Kidney epithelial cell (primary cell): ENCODE data around the gene ZNF148. TPM values are rescaled to one million over a fixed set of nuclear protein-coding genes. Genes with fewer than 3 reads are reported as not detected.

ENCODE experiments used
- DNase-seq: peaks from one replicate; pipeline ENCODE4 v3.0.0-alpha.2; 2010; ENCODE audit warnings: low read depth
- H3K27me3 ChIP-seq: 2 replicates; pipeline ENCODE4 v1.6.0; 2011; ENCODE audit warnings: low read length; ENCODE audit not compliant: control insufficient read depth, insufficient read depth
- H3K36me3 ChIP-seq: 2 replicates; pipeline ENCODE4 v1.5.1; 2011; ENCODE audit warnings: low read length; ENCODE audit not compliant: control insufficient read depth, insufficient read depth
- H3K4me3 ChIP-seq: 2 replicates; pipeline ENCODE4 v1.5.1; 2011; ENCODE audit warnings: low read depth, mild to moderate bottlenecking, control low read depth, low read length
- total RNA-seq: library from RNA; depleted of rRNA; stranded (reverse); fragments of >200 nt; gene quantifications from 2 replicates; pipeline ENCODE4 v1.2.3, GENCODE V29; 2015
- TF ChIP-seq, protein P1 (sequence below): IDR thresholded peaks from 2 replicates; pipeline ENCODE4 v1.5.1; 2011; ENCODE audit warnings: mild to moderate bottlenecking, moderate library complexity, low read length, control low read depth, inconsistent platforms; ENCODE audit not compliant: insufficient read depth, poor library complexity, severe bottlenecking

Gene ZNF148
- total RNA-seq, 1 donor from 2014 or later: 22.8 TPM

DNA sequence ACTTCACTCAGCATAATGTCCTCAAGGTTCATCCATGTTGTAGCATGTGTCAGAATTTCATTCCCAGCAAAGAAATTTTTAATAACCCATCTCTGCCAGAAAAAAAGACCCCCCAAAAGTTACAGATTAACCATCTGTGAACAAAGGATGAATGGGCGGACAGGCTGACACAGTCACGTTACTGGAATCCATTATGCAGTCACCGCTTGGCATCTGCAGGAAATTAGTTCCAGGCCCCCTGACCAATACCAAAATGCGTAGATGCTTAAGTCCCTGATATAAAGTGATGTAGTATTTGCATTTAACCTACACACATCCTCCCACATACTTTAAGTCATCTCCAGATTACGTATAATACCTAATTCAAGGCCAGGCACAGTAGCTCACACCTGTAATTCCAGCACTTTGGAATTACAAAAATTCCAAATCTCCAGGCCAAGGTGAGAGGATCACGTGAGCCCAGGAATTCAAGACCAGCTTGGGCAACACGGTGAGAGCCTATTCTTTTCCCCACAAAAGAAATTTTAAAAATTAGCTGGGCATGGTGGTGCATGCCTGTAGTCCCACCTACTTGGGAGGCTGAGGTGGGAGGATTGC lies 161.1 kb downstream of the ZNF148 start:
- peak; percentile 41 for DNase-seq
- H3K36me3 ChIP-seq: no peaks in the 10 kb centered on the region
- no peaks in the 10 kb centered on the region for H3K27me3 ChIP-seq
- H3K4me3 ChIP-seq: no peak overlapping the region
- TF ChIP-seq, protein P1, sequence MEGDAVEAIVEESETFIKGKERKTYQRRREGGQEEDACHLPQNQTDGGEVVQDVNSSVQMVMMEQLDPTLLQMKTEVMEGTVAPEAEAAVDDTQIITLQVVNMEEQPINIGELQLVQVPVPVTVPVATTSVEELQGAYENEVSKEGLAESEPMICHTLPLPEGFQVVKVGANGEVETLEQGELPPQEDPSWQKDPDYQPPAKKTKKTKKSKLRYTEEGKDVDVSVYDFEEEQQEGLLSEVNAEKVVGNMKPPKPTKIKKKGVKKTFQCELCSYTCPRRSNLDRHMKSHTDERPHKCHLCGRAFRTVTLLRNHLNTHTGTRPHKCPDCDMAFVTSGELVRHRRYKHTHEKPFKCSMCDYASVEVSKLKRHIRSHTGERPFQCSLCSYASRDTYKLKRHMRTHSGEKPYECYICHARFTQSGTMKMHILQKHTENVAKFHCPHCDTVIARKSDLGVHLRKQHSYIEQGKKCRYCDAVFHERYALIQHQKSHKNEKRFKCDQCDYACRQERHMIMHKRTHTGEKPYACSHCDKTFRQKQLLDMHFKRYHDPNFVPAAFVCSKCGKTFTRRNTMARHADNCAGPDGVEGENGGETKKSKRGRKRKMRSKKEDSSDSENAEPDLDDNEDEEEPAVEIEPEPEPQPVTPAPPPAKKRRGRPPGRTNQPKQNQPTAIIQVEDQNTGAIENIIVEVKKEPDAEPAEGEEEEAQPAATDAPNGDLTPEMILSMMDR: no peak

DNA sequence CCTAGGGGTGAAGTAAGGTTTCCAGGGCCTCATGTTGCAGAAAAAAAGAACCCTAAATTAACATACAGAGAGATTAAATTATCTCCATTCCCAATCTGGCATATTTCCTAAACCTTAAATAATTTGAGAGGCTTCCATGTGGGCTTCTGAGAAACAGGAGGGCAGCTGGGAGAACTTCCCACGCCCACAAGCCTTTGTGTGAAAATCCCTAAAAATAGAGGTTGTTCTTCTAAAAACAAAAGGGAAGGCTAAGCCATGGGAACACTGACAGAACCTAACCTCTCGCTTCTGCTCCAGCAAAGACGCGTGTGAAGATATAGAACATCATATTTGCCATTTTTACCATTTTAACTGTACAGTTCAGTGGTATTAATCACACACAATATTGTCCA lies 161.8 kb downstream of the ZNF148 start:
- no peak for DNase-seq
- Histone ChIP-seq H3K4me3 (no peak overlapping the region), H3K36me3 (no peaks in the 10 kb centered on the region), H3K27me3 (no peaks in the 10 kb centered on the region)
- TF ChIP-seq, protein P1: no peak

DNA sequence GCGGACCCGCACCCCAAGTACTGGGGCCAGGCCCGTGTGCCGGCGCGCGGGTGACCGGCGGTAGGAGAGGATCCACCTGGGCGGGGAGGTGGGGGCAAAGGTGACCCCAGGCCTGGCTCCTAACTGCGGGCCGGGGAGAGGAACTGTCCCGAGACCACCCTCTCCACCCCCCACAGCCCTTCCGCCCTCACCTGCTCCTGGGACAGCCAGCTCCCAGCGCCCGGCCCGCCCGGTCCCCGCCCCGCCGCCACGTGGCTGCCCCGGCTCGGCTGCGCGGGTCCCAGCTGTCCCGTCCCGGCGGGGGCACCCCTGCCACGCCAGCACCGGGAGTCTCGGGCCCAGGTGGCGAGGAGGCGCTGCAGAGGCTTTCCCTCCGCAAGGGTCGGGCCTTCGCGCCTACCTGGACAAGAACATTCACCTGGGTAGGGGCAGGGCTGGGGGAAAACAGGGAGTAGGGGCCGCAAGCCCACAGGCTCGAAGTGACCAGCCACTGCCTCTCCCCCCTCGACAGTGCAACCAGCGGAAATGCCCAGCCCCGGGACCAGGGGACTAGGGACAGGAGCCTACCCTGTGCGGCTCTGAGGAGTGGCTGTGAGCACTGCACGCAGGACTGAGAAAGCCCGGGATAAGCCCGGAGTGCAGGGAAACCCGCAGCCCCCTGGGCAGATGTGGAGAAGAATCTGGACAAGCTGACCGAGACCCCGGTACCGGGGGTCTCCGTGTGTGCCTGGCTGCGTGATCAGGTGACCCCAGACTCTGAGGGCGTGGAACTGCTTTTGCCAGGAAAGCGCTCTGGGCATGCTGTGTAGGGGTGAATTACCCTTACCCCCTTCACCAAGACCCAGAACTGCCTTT lies 162.4 kb downstream of the ZNF148 start, which contains the start of gene SLC12A8:
SLC12A8 (minus strand) TSS at position 240 of the 855 bp plus-strand sequence. CDS start 1,399 bp downstream, outside the sequence.
- Histone ChIP-seq H3K27me3 (no peaks in the 10 kb centered on the region), H3K36me3 (no peaks in the 10 kb centered on the region), H3K4me3 (peak within 1 kb of the TSS; percentile 65)
- TF ChIP-seq, protein P1: no peak
- DNase-seq: no peak

DNA sequence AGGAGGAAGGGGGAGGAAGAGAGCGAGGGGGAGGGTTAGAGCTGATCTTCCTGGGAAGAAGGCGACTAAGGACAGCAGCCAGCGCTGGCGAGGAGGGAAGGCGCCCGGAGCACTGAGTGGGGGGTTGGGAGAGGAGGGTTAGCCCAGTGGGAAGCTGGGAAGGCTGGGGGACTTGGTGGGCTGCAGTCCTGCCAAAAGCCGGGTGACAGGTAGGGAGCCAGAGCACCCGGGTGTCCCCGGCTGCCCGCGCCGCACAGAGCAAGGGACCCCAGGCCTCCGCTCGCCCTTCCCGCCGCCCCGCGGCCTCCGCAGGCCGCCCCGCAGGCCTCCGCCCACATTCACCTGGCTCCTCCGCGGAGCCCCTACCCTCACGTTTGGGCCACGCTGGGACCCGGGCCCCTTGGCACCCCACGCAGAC lies 163.0 kb downstream of the ZNF148 start:
- Histone ChIP-seq H3K27me3 (no peaks in the 10 kb centered on the region), H3K36me3 (no peaks in the 10 kb centered on the region), H3K4me3 (peak overlapping the region; percentile 65)
- no peak for DNase-seq
- TF ChIP-seq, protein P1: no peak

DNA sequence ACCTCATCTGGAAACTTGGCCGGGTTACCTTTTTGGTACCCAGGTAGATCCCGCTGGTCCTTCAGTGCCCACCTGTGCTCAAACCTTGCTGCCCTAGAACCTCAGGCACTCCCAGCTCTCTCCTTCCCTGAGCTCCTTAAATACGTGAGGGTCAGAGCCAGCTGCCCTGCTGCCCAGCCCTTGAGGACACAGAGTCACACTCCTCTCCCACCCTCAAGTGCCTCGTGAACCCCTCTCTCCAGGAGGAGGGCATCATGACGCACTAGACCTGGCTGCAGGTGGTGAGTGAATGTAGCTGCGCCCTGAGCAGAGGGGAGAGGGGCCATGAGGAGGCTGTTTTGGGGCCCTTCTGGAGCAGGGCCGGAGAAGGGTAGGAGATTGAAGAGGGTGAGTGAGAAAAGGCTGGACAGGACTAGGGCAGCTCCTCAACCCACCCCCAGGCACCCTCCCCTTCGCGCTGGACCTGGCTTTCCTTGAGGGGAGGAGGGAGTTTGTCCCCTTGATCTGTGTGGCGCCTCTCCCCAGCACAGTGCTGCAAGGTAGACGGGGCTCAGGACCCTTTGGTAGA lies 163.5 kb downstream of the ZNF148 start:
- DNase-seq: no peak
- TF ChIP-seq, protein P1: no peak
- H3K36me3 ChIP-seq: no peaks in the 10 kb centered on the region
- H3K27me3 ChIP-seq: no peaks in the 10 kb centered on the region
- peak overlapping the region; percentile 65 for H3K4me3 ChIP-seq
